HG03439 (cell line): ENCODE data around the gene MEP1B.

Source experiments
- ATAC-seq: cut with Tn5 transposase; IDR thresholded peaks from one replicate; pipeline ENCODE4 v1.9.1; 2021; ENCODE audit warnings: mild to moderate bottlenecking, moderate library complexity; ENCODE audit not compliant: unreplicated experiment

The MEP1B gene

GRCh38 chr18:32262092-32262491, 72.3 kb downstream of the MEP1B start:
- no peak for ATAC-seq

DNA sequence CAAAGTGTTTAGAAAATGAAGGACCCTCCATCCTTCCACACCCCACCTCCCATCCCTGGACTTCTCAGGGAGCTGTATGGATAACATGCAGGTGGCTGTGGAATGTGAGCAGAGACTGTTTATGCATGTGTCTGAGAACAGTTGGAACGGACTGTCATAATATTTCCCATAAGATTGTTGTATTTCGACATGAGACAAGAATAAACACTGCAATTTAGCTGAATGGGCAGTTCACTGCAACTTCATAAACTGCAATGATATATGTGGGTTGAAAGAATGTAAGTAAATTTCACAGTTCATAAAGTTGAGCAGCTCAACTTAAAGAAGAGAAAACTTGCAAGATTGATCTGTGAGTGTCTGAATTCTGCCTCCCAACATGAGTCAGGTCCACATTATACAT, 74.6 kb downstream of the MEP1B start:
- ATAC-seq, result no peak

DNA sequence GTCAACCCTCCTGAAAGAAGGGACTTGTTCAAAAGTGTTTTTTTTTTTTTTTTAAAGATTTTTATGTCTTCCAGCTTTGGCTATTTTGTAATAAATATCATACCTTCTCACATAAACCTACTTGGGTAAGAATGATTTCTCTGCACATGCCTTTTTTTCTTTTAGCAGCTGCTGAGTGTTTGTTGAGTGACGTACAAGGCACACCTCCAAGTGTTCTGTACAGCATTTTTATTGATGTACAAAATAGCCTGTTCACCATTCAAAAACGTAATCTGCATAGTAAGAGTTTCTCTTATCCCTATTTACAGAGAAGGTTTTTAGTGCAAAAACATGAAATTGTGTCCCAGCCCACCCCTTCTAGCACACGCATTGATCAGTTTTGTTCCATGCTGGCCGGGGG, 77.6 kb downstream of the MEP1B start:
- ATAC-seq, result no peak
